Neural progenitor cell (in vitro differentiated cells): ENCODE data around the gene HOXA10.

Experiments
- EZH2 ChIP-seq: fragments of 200-600 bp; sonication (generic); IDR thresholded peaks from 2 replicates; pipeline ENCODE4 v1.6.1; 2017; ENCODE audit warnings: antibody characterized with exemption, mild to moderate bottlenecking, moderate library complexity
- EZH2phosphoT487 ChIP-seq: fragments of 200-600 bp; sonication (generic); IDR thresholded peaks from 2 replicates; pipeline ENCODE4 v1.6.1; 2017; ENCODE audit warnings: antibody characterized with exemption
- TF ChIP-seq, protein P1 (sequence below): fragments of 200-600 bp; sonication (generic); IDR thresholded peaks from 2 replicates; pipeline ENCODE4 v1.5.1; 2017; ENCODE audit warnings: antibody characterized with exemption, mild to moderate bottlenecking

DNA sequence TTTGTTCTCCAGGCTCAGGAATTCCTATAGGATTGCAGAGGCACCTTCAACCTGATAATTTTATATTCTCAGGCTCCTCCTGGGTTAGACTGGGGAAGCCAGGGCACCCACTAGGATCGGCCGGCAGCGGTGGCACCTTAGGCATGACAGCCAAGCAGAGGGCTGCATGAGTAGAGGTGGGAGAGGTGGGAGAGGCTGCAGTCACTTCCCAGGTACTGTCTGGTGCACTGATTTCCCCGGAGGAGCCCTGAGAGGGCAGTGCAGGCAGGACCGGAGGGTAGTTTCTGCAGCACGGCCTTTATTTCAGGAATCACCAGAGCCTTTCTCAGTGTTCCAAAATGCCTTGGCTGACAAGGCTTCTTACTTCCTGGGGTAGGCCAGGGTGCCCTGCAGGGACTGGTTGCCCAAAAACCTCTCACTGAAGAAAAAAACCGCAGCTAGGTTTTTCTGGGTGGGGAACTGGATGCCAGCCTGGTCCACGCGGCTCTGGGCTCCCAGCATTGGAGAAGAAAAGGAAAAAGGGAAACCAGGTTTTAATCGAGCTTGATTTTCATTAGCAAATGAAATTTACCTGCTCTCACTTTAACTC lies 29.3 kb upstream of the HOXA10 start:
- TF ChIP-seq, protein P1, sequence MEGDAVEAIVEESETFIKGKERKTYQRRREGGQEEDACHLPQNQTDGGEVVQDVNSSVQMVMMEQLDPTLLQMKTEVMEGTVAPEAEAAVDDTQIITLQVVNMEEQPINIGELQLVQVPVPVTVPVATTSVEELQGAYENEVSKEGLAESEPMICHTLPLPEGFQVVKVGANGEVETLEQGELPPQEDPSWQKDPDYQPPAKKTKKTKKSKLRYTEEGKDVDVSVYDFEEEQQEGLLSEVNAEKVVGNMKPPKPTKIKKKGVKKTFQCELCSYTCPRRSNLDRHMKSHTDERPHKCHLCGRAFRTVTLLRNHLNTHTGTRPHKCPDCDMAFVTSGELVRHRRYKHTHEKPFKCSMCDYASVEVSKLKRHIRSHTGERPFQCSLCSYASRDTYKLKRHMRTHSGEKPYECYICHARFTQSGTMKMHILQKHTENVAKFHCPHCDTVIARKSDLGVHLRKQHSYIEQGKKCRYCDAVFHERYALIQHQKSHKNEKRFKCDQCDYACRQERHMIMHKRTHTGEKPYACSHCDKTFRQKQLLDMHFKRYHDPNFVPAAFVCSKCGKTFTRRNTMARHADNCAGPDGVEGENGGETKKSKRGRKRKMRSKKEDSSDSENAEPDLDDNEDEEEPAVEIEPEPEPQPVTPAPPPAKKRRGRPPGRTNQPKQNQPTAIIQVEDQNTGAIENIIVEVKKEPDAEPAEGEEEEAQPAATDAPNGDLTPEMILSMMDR, result no peak
- TF ChIP-seq EZH2phosphoT487, result peak; percentile 8
- TF ChIP-seq EZH2, result no peak
